ENCODE measurements around the gene SATB1. TPM values are rescaled to one million over a fixed set of nuclear protein-coding genes. Genes with fewer than 3 reads are reported as not detected.
A peak's percentile ranks its signal among the peaks of the same experiment; 100 is the strongest.

Gene SATB1
- total and polyA plus RNA-seq, 2 of the 8 experiments (the other 6 are each of a cell fraction or from before 2014, with no cell fraction given), result 18.8 to 28.0 TPM

DNA sequence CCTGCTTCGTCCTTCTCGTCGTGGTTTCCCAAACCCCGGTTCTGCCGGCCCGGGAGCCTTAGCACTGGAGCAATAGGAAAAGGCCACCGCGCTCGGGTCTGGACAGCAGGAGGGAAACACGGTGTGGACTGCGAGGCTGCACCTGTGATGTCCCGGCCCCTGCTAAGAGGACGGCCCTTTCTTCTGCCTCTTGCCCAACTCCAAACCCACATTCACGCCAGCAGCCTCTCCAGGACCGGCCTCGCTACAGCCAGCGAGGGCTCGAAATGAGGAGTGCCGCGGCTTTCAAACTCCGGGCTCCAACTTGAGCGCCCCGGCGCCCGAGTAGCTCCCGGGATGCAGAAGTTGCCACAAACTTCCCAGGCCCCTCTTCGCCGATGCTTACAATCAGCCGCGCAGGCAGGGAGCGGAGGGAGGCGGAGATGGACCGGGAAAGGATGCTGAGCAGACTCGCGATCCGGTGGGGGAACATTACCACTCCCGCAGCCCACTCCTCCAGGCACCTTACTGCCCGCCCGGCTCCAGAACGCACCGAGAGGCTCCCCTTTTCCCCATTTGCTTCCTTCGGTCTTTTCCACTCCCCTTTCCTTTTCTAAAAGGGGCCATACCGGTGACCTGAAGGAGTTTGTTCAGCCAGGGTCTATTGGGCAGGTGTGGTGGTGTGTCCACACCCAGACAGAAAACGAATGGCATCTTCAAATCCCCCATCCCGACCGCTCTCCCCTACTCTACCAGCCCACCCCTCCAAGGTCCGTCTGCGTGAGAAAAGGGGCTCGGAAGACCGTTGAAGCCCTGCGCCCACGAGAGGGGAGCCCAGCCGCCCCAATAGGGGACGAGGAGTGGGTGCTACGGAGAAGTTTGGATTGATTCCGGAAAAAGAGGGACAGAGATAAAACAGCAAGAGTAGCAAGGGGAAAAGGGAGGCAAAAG, 18.8 kb upstream of the SATB1 start:
- H3K27ac ChIP-seq (ENCODE audit: low read depth, low read length), result no peak overlapping the region
- H2BK20ac ChIP-seq (ENCODE audit: low read length), result peak overlapping the region; percentile 1; the same call in 1 of the 2 replicates
- H4K5ac ChIP-seq (ENCODE audit: insufficient read length, low read depth, low read length), result no peak overlapping the region
- peaks cover 0 to 33% of the 10 kb centered on the region in 2 experiments; a peak in 2 of 4 replicates for H3K79me2 ChIP-seq (ENCODE audit: control insufficient read depth in 1 of 2, insufficient read depth in 2 of 2, low read length in 2 of 2)
- ChIA-PET POLR2A (ENCODE audit: partially characterized antibody) (interaction anchor here (0.6 to 1.8 kb wide), 3 partner anchors 12 to 27 kb away, joined by 3 to 6 read pairs (median 4); partner anchors contain the start of gene SATB1), CTCF (ENCODE audit: partially characterized antibody) (interaction anchor here (1.0 to 1.5 kb wide), 3 partner anchors 20 to 550 kb away, joined by 3 read pairs; no protein-coding TSS in a partner anchor)
- H2BK15ac ChIP-seq (ENCODE audit: low read length), result peak overlapping the region; percentile 61; the same call in 1 of the 2 replicates
- H4K8ac ChIP-seq (ENCODE audit: extremely low read depth, insufficient read depth, low read length), result 0 out of 2 replicates have a peak overlapping the region, but pooled peaks have one; percentile 20
- no peak overlapping the region for H3K14ac ChIP-seq (ENCODE audit: insufficient read length)
- H3K23ac ChIP-seq (ENCODE audit: insufficient read length), result no peak overlapping the region
- H2AFZ ChIP-seq (ENCODE audit: low read length), result peak overlapping the region; percentile 79
- H3K4ac ChIP-seq (replicated peaks; ENCODE audit: insufficient read length, low read depth, low read length), result no peak overlapping the region
- peak overlapping the region; percentile 83 to 96 for H3K4me2 ChIP-seq (ENCODE audit: insufficient read depth in 1 of 2, low read depth in 2 of 2, low read length in 2 of 2)
- peak overlapping the region; percentile 24 to 51 (median 39); a peak in 2 of 7 replicates for H3K9ac ChIP-seq (replicated peaks in 1 of 4; ENCODE audit: extremely low read depth in 1 of 4, low read depth in 3 of 4, low read length in 3 of 4)
- peaks cover 0 to 4% (median 2%) of the 10 kb centered on the region in 4 experiments; a peak in 3 of 8 replicates for H3K36me3 ChIP-seq (ENCODE audit: control insufficient read depth in 2 of 4, insufficient read depth in 4 of 4, low read length in 3 of 4)
- no peaks in the 10 kb centered on the region for H4K20me1 ChIP-seq (replicated peaks in 1 of 2; ENCODE audit: control insufficient read depth in 1 of 2, insufficient read depth in 2 of 2, low read length in 2 of 2)
- H2BK12ac ChIP-seq (ENCODE audit: low read depth, low read length), result peak overlapping the region; percentile 12; the same call in 1 of the 2 replicates
- 1% methylated on average over 47 of the region's 56 CpGs; no CpG with 5 or more reads in 1 of the 2 experiments for WGBS, 2 experiments (ENCODE audit: extremely low coverage in 1 of 2, insufficient coverage in 1 of 2, insufficient read length in 1 of 2, insufficient replicate concordance in 2 of 2, low coverage in 1 of 2, low lambda C conversion rate in 2 of 2, missing lambda C conversion rate in 1 of 2)
- DNase-seq (ENCODE audit: low read depth in 1 of 2, low spot score in 2 of 2) (peak in 1 of 2 experiments; percentile 73), FAIRE-seq (no peak)
- peaks cover 0 to 10% (median 2%) of the 10 kb centered on the region in 4 experiments; a peak in 3 of 7 replicates for H3K4me1 ChIP-seq (replicated peaks in 1 of 4; ENCODE audit: control insufficient read depth in 3 of 4, insufficient read depth in 4 of 4, low read length in 3 of 4)
- no peaks in the 10 kb centered on the region; the same call in 1 of the 2 replicates for H3K79me1 ChIP-seq (ENCODE audit: low read depth, low read length)
- H2AK5ac ChIP-seq (ENCODE audit: low read depth, low read length), result no peak overlapping the region
- no peak overlapping the region for H4K91ac ChIP-seq (replicated peaks; ENCODE audit: insufficient read length, low read length)
- peaks cover 20% of the 10 kb centered on the region; the same call in 1 of the 2 replicates for H3K23me2 ChIP-seq (ENCODE audit: low read depth, low read length)
- no peak overlapping the region for H2BK120ac ChIP-seq (replicated peaks; ENCODE audit: low read depth, low read length)
- H3K27me3 ChIP-seq (replicated peaks in 1 of 4; ENCODE audit: control insufficient read depth in 3 of 4, extremely low read depth in 1 of 4, insufficient read depth in 3 of 4, low read length in 3 of 4), result peaks cover 0 to 19% (median 10%) of the 10 kb centered on the region in 4 experiments; a peak in 6 of 7 replicates
- peak overlapping the region; percentile 55; the same call in 1 of the 2 replicates for H3K18ac ChIP-seq (ENCODE audit: extremely low read depth, low read length)
- H3K4me3 ChIP-seq (ENCODE audit: extremely low read depth in 1 of 4, insufficient read depth in 2 of 4, low read depth in 3 of 4, low read length in 4 of 4), result peak overlapping the region; percentile 63 to 92 (median 80)
- H2BK5ac ChIP-seq (ENCODE audit: low read depth, low read length), result peak overlapping the region; percentile 41; the same call in 1 of the 2 replicates
- peaks cover 0 to 3% of the 10 kb centered on the region in 2 experiments; a peak in 1 of 4 replicates for H3K9me3 ChIP-seq (ENCODE audit: insufficient read depth in 2 of 2, low read depth in 1 of 2, low read length in 1 of 2)
- H3K56ac ChIP-seq (replicated peaks; ENCODE audit: insufficient read length, low read depth, low read length), result peak overlapping the region; percentile 36
- no peak for TF ChIP-seq POU5F1 (IDR thresholded peaks at IDR 0.05; ENCODE audit: low read depth, low read length)
- TF ChIP-seq ASH2L (IDR thresholded peaks at IDR 0.05; ENCODE audit: low read length), result peak; percentile 65
- peak; percentile 66 for TF ChIP-seq RBBP5 (IDR thresholded peaks at IDR 0.05; ENCODE audit: borderline replicate concordance, low read depth, low read length)

Measured in H1 (cell line).